Adrenal gland (tissue), 5 donors: ENCODE results near the gene THSD4.

Source experiments
- CTCF ChIP-seq, 6 experiments: fragments of 450-650 bp in 4 of 6; fragments of 200-600 bp in 2 of 6; sonication (generic) in 1 of 6; IDR thresholded peaks; 1 replicate in 5 of 6; 2 replicates in 1 of 6; pipeline versions ENCODE4 v1.5.1 to v1.8.0; 2016 to 2021; ENCODE audit warnings: antibody characterized with exemption in 6 of 6, mild to moderate bottlenecking in 2 of 6, moderate library complexity in 1 of 6
- POLR2A ChIP-seq, 2 donors: fragments of 450-650 bp; IDR thresholded peaks; one replicate each; pipeline ENCODE4 v1.6.1; 2017; ENCODE audit warnings: antibody characterized with exemption in 2 of 2, mild to moderate bottlenecking in 2 of 2, moderate library complexity in 1 of 2
- donor health status: DM: no; HTN: no; CAD: no.

- no peak for TF ChIP-seq CTCF (IDR thresholded peaks at IDR 0.05)
- no peak for TF ChIP-seq POLR2A (IDR thresholded peaks at IDR 0.05)
Observed at GRCh38 chr15:71316911-71317310, 201.6 kb downstream of the THSD4 start.
